Measurements from ENCODE around the gene UCMA.
"Not testable (repeated sequence)": the region's sequence is repeated elsewhere in the genome, so short reads cannot be mapped to it uniquely, and the experiment has no call there.

DNA sequence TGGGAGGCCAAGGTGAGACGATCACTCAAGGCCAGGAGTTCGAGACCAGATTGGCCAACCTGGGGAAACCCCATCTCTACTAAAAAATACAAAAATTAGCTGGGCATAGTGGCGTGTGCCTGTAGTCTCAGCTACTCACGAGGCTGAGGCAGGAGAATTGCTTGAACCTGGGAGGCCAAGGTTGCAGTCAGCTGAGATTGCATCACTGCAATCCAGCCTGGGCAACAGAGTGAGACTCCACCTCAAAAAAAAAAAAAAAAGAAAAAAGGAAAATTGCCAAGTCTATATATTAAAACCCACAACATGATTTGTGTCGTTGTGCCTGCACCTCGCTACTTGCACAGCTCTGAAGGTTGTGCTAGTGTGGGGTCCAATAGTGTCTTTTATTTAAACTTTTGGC is 48.2 kb upstream of the UCMA start:
- not testable (repeated sequence) for TF ChIP-seq POLR2A (IDR thresholded peaks at IDR 0.05)
- TF ChIP-seq, protein P1, sequence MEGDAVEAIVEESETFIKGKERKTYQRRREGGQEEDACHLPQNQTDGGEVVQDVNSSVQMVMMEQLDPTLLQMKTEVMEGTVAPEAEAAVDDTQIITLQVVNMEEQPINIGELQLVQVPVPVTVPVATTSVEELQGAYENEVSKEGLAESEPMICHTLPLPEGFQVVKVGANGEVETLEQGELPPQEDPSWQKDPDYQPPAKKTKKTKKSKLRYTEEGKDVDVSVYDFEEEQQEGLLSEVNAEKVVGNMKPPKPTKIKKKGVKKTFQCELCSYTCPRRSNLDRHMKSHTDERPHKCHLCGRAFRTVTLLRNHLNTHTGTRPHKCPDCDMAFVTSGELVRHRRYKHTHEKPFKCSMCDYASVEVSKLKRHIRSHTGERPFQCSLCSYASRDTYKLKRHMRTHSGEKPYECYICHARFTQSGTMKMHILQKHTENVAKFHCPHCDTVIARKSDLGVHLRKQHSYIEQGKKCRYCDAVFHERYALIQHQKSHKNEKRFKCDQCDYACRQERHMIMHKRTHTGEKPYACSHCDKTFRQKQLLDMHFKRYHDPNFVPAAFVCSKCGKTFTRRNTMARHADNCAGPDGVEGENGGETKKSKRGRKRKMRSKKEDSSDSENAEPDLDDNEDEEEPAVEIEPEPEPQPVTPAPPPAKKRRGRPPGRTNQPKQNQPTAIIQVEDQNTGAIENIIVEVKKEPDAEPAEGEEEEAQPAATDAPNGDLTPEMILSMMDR (IDR thresholded peaks at IDR 0.05), result not testable (repeated sequence)

All from right lobe of liver (tissue), 4 donors.